SK-N-SH (cell line): ENCODE data around the gene PRDM10. TPM values are rescaled to one million over a fixed set of nuclear protein-coding genes. Genes with fewer than 3 reads are reported as not detected.
A peak's percentile ranks its signal among the peaks of the same experiment; 100 is the strongest.

Experiments
- CTCF ChIA-PET: fragments of 300-600, 350-600 bp; formaldehyde crosslinking; extraction: SDS; loops from one replicate; lab custom pipeline; 2021; lab: Yijun Ruan, JAX
- POLR2A ChIA-PET: fragments of 350-600 bp; sonication (Branson Sonifier 250); formaldehyde crosslinking; extraction: SDS; loops from one replicate; lab custom pipeline; 2020; ENCODE audit warnings: antibody characterized with exemption, inconsistent platforms; lab: Yijun Ruan, JAX
- DNase-seq: peaks from one replicate; pipeline ENCODE4 v3.0.0; 2012
- H2AFZ ChIP-seq: fragments of 200-600 bp; sonication (generic); 2 replicates; pipeline ENCODE4 v1.8.1; 2016; ENCODE audit warnings: antibody characterized with exemption, mild to moderate bottlenecking, low read depth
- H3F3A ChIP-seq: fragments of 200-600 bp; sonication (generic); replicated peaks from 2 replicates; pipeline ENCODE3; 2016; ENCODE audit warnings: antibody characterized with exemption, mild to moderate bottlenecking; ENCODE audit not compliant: insufficient read depth
- H3K27ac ChIP-seq, 2 experiments: fragments of 200-500 bp in 1 of 2; fragments of 200-600 bp in 1 of 2; sonication (Bioruptor generic) in 1 of 2; sonication (generic), shearing (Covaris generic) in 1 of 2; 2 replicates each; pipeline versions ENCODE4 v1.5.1 to v1.6.1; 2014 to 2016; ENCODE audit warnings: low read depth in 2 of 2, inconsistent platforms in 1 of 2, low read length in 1 of 2, mild to moderate bottlenecking in 1 of 2, mixed read lengths in 1 of 2
- H3K27me3 ChIP-seq: fragments of 200-600 bp; sonication (generic), shearing (Covaris generic); 2 replicates; pipeline ENCODE4 v1.6.1; 2016; ENCODE audit warnings: mixed run types; ENCODE audit not compliant: insufficient read depth
- H3K36me3 ChIP-seq, 2 experiments: fragments of 200-500 bp in 1 of 2; fragments of 200-600 bp in 1 of 2; sonication (Bioruptor generic) in 1 of 2; sonication (generic) in 1 of 2; replicated peaks in 1 of 2; 2 replicates each; pipeline versions ENCODE3 to v1.5.1; 2014 to 2016; ENCODE audit warnings: low read length in 1 of 2, mild to moderate bottlenecking in 1 of 2; ENCODE audit not compliant: insufficient read depth in 2 of 2, control insufficient read depth in 1 of 2
- H3K4me1 ChIP-seq, 2 experiments: fragments of 200-500 bp in 1 of 2; fragments of 200-600 bp in 1 of 2; sonication (Bioruptor generic) in 1 of 2; sonication (generic), shearing (Covaris generic) in 1 of 2; 2 replicates each; pipeline versions ENCODE4 v1.5.1 to v1.6.1; 2014 to 2016; ENCODE audit warnings: low read depth in 1 of 2, low read length in 1 of 2, mixed run types in 1 of 2; ENCODE audit not compliant: insufficient read depth in 2 of 2, control insufficient read depth in 1 of 2
- H3K4me2 ChIP-seq: fragments of 200-600 bp; sonication (generic), shearing (Covaris generic); 2 replicates; pipeline ENCODE4 v1.6.1; 2017; ENCODE audit warnings: mixed run types
- H3K4me3 ChIP-seq, 2 experiments: fragments of 200-500 bp in 1 of 2; fragments of 200-600 bp in 1 of 2; sonication (Bioruptor generic) in 1 of 2; sonication (generic), shearing (Covaris generic) in 1 of 2; 2 replicates each; pipeline versions ENCODE4 v1.5.1 to v1.8.1; 2014 to 2016; ENCODE audit warnings: low read depth in 2 of 2, inconsistent platforms in 1 of 2, low read length in 1 of 2, mild to moderate bottlenecking in 1 of 2, mixed read lengths in 1 of 2, moderate library complexity in 1 of 2
- H3K79me2 ChIP-seq: fragments of 200-600 bp; sonication (generic); 2 replicates; pipeline ENCODE4 v1.8.1; 2017; ENCODE audit warnings: mild to moderate bottlenecking; ENCODE audit not compliant: insufficient read depth
- H3K9ac ChIP-seq: fragments of 200-600 bp; sonication (generic); 2 replicates; pipeline ENCODE4 v1.6.1; 2017; ENCODE audit warnings: mixed run types
- H3K9me2 ChIP-seq: fragments of 200-600 bp; sonication (generic); 2 replicates; pipeline ENCODE4 v1.6.1; 2017; ENCODE audit warnings: mixed run types
- H3K9me3 ChIP-seq: fragments of 200-600 bp; sonication (generic); 2 replicates; pipeline ENCODE4 v1.6.1; 2017; ENCODE audit warnings: mixed run types, mild to moderate bottlenecking, moderate library complexity
- H4K20me1 ChIP-seq: fragments of 200-600 bp; sonication (generic); 2 replicates; pipeline ENCODE4 v1.6.1; 2017; ENCODE audit warnings: mild to moderate bottlenecking, mixed run types; ENCODE audit not compliant: insufficient read depth
- CHD2 ChIP-seq: fragments of 150-350 bp; IDR thresholded peaks from 2 replicates; pipeline ENCODE4 v1.6.1; 2018; ENCODE audit warnings: low read length; ENCODE audit not compliant: partially characterized antibody
- ELF1 ChIP-seq: IDR thresholded peaks from 2 replicates; pipeline ENCODE4 v1.4.0; 2012
- EP300 ChIP-seq, 2 experiments: IDR thresholded peaks; 2 replicates each; pipeline versions ENCODE4 v1.4.0 to v1.6.1; 2012; ENCODE audit warnings: borderline replicate concordance in 1 of 2, low read depth in 1 of 2, low read length in 1 of 2
- FOXJ3 ChIP-seq: sonication (generic); formaldehyde crosslinking; IDR thresholded peaks from 2 replicates; pipeline ENCODE4 v1.5.1; 2020; ENCODE audit warnings: mild to moderate bottlenecking, missing genetic modification reagents
- FOXM1 ChIP-seq: IDR thresholded peaks from 2 replicates; pipeline ENCODE4 v1.4.0; 2012; ENCODE audit warnings: low read depth, mild to moderate bottlenecking
- MEF2A ChIP-seq: IDR thresholded peaks from 2 replicates; pipeline ENCODE4 v1.4.0; 2012; ENCODE audit warnings: low read depth, borderline replicate concordance
- NFIC ChIP-seq: IDR thresholded peaks from 2 replicates; pipeline ENCODE4 v1.4.0; 2012; ENCODE audit warnings: borderline replicate concordance
- NRF1 ChIP-seq: IDR thresholded peaks from 2 replicates; pipeline ENCODE4 v1.6.1; 2012; ENCODE audit warnings: low read depth, mild to moderate bottlenecking, low read length
- PBX3 ChIP-seq: IDR thresholded peaks from 2 replicates; pipeline ENCODE4; 2012
- RAD21 ChIP-seq: IDR thresholded peaks from 2 replicates; pipeline ENCODE4 v1.6.1; 2012; ENCODE audit warnings: mild to moderate bottlenecking, low read length
- RCOR1 ChIP-seq: fragments of 150-350 bp; IDR thresholded peaks from 2 replicates; pipeline ENCODE4 v1.6.1; 2017; ENCODE audit warnings: antibody characterized with exemption, low read length
- SMC3 ChIP-seq: IDR thresholded peaks from 2 replicates; pipeline ENCODE4 v1.6.1; 2012; ENCODE audit warnings: low read depth, low read length, improper control_type of control experiment
- TEAD4 ChIP-seq: IDR thresholded peaks from 2 replicates; pipeline ENCODE4 v1.4.0; 2012; ENCODE audit warnings: mild to moderate bottlenecking, borderline replicate concordance; ENCODE audit not compliant: insufficient read depth
- USF1 ChIP-seq: IDR thresholded peaks from 2 replicates; pipeline ENCODE4 v1.4.0; 2012; ENCODE audit warnings: low read depth, borderline replicate concordance
- USF2 ChIP-seq: fragments of 150-350 bp; IDR thresholded peaks from 2 replicates; pipeline ENCODE4 v1.6.1; 2017; ENCODE audit warnings: antibody characterized with exemption, low read length, low read depth, borderline replicate concordance
- YY1 ChIP-seq: IDR thresholded peaks from 2 replicates; pipeline ENCODE4 v1.4.0; 2012; ENCODE audit warnings: low read depth, mild to moderate bottlenecking
- WGBS: methylation state at CpG from one replicate; pipeline ENCODE4 v1.1.6; 2017; ENCODE audit warnings: low lambda C conversion rate; 5-methylcytosine and 5-hydroxymethylcytosine counted together
- polyA plus RNA-seq, 3 experiments: library from polyadenylated mRNA; depleted of rRNA; stranded (reverse); fragments of >200 nt; gene quantifications; 2 replicates each; pipeline ENCODE4 v1.2.3, GENCODE V29; 2012
- TF ChIP-seq, protein P1 (sequence below): IDR thresholded peaks from 2 replicates; pipeline ENCODE4 v1.4.0; 2012; ENCODE audit warnings: low read depth, borderline replicate concordance
- TF ChIP-seq, protein P2 (sequence below): fragments of 200-600 bp; sonication (generic); IDR thresholded peaks from 2 replicates; pipeline ENCODE4 v1.6.1; 2017; ENCODE audit warnings: antibody characterized with exemption, mild to moderate bottlenecking, moderate library complexity
- TF ChIP-seq, protein P3 (sequence below): IDR thresholded peaks from 2 replicates; pipeline ENCODE4 v1.4.0; 2012; ENCODE audit warnings: low read depth
- TF ChIP-seq, protein P4 (sequence below): fragments of 150-350 bp; IDR thresholded peaks from 2 replicates; pipeline ENCODE4 v1.6.1; 2016; ENCODE audit warnings: mild to moderate bottlenecking, low read depth, low read length

Gene PRDM10
- polyA plus RNA-seq, 1 of the 3 experiments (the other 2 are of a cell fraction), result 1.9 TPM

DNA sequence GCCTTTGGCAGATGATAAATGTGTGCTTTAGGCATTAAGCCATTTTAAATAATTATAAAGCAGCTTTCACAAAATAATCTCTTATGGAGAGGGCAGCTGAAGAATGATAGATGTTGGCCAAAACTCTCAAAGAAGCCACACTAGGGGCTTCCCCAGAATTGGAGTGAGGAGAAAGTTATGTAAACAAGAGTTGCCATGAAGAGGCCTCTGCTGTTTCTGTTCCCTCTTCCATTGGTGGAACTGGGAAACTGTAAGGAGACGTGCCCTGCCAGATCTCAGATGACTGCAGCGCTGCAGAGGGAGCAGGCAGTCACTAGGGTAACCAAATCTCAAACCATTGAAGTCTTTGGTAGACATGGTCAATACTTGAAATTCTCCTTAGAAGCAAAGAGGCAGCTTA lies 47.6 kb upstream of the PRDM10 start:
- H3K9me3 ChIP-seq, result peaks cover 3% of the 10 kb centered on the region; the same call in 1 of the 2 replicates
- H3F3A ChIP-seq, result peaks cover 8% of the 10 kb centered on the region
- POLR2A ChIA-PET, result no interaction called here
- H3K4me3 ChIP-seq, result no peak overlapping the region
- CTCF ChIA-PET, result no interaction called here
- H3K36me3 ChIP-seq, result no peaks in the 10 kb centered on the region
- no peak for TF ChIP-seq USF1
- TF ChIP-seq RCOR1, result no peak
- TF ChIP-seq RAD21, result no peak
- no peak for TF ChIP-seq EP300 (IDR thresholded peaks at IDR 0.05; ENCODE audit: borderline replicate concordance in 1 of 2, low read depth in 1 of 2, low read length in 1 of 2)
- no peak for TF ChIP-seq TEAD4
- TF ChIP-seq SMC3, result no peak
- TF ChIP-seq, protein P1, sequence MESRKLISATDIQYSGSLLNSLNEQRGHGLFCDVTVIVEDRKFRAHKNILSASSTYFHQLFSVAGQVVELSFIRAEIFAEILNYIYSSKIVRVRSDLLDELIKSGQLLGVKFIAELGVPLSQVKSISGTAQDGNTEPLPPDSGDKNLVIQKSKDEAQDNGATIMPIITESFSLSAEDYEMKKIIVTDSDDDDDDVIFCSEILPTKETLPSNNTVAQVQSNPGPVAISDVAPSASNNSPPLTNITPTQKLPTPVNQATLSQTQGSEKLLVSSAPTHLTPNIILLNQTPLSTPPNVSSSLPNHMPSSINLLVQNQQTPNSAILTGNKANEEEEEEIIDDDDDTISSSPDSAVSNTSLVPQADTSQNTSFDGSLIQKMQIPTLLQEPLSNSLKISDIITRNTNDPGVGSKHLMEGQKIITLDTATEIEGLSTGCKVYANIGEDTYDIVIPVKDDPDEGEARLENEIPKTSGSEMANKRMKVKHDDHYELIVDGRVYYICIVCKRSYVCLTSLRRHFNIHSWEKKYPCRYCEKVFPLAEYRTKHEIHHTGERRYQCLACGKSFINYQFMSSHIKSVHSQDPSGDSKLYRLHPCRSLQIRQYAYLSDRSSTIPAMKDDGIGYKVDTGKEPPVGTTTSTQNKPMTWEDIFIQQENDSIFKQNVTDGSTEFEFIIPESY, result no peak
- TF ChIP-seq CHD2, result no peak
- TF ChIP-seq, protein P2, sequence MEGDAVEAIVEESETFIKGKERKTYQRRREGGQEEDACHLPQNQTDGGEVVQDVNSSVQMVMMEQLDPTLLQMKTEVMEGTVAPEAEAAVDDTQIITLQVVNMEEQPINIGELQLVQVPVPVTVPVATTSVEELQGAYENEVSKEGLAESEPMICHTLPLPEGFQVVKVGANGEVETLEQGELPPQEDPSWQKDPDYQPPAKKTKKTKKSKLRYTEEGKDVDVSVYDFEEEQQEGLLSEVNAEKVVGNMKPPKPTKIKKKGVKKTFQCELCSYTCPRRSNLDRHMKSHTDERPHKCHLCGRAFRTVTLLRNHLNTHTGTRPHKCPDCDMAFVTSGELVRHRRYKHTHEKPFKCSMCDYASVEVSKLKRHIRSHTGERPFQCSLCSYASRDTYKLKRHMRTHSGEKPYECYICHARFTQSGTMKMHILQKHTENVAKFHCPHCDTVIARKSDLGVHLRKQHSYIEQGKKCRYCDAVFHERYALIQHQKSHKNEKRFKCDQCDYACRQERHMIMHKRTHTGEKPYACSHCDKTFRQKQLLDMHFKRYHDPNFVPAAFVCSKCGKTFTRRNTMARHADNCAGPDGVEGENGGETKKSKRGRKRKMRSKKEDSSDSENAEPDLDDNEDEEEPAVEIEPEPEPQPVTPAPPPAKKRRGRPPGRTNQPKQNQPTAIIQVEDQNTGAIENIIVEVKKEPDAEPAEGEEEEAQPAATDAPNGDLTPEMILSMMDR, result no peak
- TF ChIP-seq, protein P3, sequence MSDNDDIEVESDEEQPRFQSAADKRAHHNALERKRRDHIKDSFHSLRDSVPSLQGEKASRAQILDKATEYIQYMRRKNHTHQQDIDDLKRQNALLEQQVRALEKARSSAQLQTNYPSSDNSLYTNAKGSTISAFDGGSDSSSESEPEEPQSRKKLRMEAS, result no peak
- TF ChIP-seq FOXJ3, result no peak
- no peak for TF ChIP-seq NRF1
- no peak for TF ChIP-seq PBX3
- TF ChIP-seq ELF1, result no peak
- no peak for TF ChIP-seq USF2
- no peak for TF ChIP-seq YY1
- TF ChIP-seq NFIC, result no peak
- TF ChIP-seq, protein P4, sequence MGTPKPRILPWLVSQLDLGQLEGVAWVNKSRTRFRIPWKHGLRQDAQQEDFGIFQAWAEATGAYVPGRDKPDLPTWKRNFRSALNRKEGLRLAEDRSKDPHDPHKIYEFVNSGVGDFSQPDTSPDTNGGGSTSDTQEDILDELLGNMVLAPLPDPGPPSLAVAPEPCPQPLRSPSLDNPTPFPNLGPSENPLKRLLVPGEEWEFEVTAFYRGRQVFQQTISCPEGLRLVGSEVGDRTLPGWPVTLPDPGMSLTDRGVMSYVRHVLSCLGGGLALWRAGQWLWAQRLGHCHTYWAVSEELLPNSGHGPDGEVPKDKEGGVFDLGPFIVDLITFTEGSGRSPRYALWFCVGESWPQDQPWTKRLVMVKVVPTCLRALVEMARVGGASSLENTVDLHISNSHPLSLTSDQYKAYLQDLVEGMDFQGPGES, result no peak
- no peak for TF ChIP-seq MEF2A
- TF ChIP-seq FOXM1, result no peak
- H3K4me2 ChIP-seq, result no peak overlapping the region
- H2AFZ ChIP-seq, result 0 out of 2 replicates have a peak overlapping the region, but pooled peaks have one; percentile 35
- no peaks in the 10 kb centered on the region for H3K79me2 ChIP-seq
- H3K9me2 ChIP-seq, result no peaks in the 10 kb centered on the region
- 88% methylated on average over 2 of the region's 2 CpGs for WGBS
- H3K27ac ChIP-seq, result no peak overlapping the region
- no peaks in the 10 kb centered on the region for H4K20me1 ChIP-seq
- peaks cover 0 to 2% of the 10 kb centered on the region in 2 experiments; a peak in 1 of 4 replicates for H3K4me1 ChIP-seq
- no peak for DNase-seq
- no peak overlapping the region for H3K9ac ChIP-seq
- H3K27me3 ChIP-seq, result no peaks in the 10 kb centered on the region
